ENCODE measurements around the gene KCNQ2.

The KCNQ2 gene

DNA sequence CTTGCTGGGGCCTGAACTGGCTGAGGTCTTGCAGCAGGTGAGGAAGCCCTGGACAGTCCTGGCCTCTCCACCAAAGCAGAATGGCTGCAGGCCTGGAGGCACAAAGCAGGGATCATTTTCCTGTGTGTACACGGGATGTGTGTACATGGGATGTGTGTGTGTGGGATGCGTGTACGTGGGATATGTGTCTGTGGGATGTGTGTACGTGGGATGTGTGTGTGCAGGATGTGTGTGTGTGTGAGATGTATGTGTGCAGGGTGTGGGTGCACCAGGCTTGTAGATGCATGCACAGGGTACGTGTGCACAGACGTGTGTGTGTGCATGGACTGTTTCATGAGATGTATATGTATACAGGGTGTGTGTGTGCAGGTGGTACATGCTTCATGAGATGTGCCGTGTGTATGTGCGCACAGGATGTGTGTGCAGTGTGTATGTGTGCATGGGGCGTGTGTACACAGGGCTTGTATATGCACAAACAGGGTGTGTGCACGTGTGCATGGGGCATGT lies 103.4 kb downstream of the KCNQ2 start:
- no peak overlapping the region for H3K4me3 ChIP-seq (ENCODE audit: low read depth in 1 of 2, low read length in 2 of 2)

DNA sequence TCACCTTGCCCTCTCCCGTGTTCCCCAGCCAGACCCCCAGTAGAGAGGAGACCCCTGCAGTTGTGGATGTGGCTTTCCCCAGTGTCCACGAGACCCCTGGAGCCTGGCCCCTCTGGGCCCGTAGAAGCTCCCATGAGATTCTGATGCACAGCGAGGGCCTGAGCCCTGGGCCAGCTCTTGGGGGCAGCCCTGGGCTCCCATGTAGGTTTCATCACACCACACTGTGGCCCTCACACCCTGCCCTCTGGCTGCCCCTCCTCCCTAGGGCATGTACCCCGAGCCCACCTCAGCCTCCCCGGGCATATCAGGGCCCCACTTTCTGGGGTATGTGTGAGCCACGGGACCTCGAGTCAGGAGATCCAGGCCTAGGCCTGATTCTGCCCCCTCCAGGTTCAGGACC lies 104.3 kb downstream of the KCNQ2 start:
- ATAC-seq (ENCODE audit: insufficient read depth, low read depth): no peak
- no peak for DNase-seq
- H3K27me3 ChIP-seq (ENCODE audit: insufficient read depth, low read length, poor library complexity): no peaks in the 10 kb centered on the region
- H3K79me2 ChIP-seq (ENCODE audit: insufficient read depth, low read length): no peaks in the 10 kb centered on the region
- TF ChIP-seq EZH2 (IDR thresholded peaks at IDR 0.05; ENCODE audit: borderline replicate concordance, low read depth, low read length, severe bottlenecking): no peak
- TF ChIP-seq, protein P1, sequence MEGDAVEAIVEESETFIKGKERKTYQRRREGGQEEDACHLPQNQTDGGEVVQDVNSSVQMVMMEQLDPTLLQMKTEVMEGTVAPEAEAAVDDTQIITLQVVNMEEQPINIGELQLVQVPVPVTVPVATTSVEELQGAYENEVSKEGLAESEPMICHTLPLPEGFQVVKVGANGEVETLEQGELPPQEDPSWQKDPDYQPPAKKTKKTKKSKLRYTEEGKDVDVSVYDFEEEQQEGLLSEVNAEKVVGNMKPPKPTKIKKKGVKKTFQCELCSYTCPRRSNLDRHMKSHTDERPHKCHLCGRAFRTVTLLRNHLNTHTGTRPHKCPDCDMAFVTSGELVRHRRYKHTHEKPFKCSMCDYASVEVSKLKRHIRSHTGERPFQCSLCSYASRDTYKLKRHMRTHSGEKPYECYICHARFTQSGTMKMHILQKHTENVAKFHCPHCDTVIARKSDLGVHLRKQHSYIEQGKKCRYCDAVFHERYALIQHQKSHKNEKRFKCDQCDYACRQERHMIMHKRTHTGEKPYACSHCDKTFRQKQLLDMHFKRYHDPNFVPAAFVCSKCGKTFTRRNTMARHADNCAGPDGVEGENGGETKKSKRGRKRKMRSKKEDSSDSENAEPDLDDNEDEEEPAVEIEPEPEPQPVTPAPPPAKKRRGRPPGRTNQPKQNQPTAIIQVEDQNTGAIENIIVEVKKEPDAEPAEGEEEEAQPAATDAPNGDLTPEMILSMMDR (IDR thresholded peaks at IDR 0.05; ENCODE audit: borderline replicate concordance, extremely low read depth, low read length, poor library complexity, severe bottlenecking): no peak
- no peak overlapping the region for H3K4me2 ChIP-seq (ENCODE audit: insufficient read depth, low read length)
- H3K4me1 ChIP-seq (ENCODE audit: insufficient read depth, low read length): no peaks in the 10 kb centered on the region
- no peak overlapping the region for H3K9ac ChIP-seq (ENCODE audit: low read depth, low read length)
- H3K36me3 ChIP-seq (ENCODE audit: insufficient read depth, low read length): no peaks in the 10 kb centered on the region
- no peaks in the 10 kb centered on the region for H3K9me3 ChIP-seq (ENCODE audit: insufficient read depth, low read length, severe bottlenecking)
- H3K4me3 ChIP-seq (ENCODE audit: low read depth in 1 of 2, low read length in 2 of 2): no peak overlapping the region
- H3K27ac ChIP-seq (ENCODE audit: low read length): no peak overlapping the region
- H2AFZ ChIP-seq (ENCODE audit: low read depth, low read length): no peak overlapping the region
- peaks cover 15% of the 10 kb centered on the region for H4K20me1 ChIP-seq (ENCODE audit: insufficient read depth, low read length)

More for the DNA sequence above, 103.4 kb downstream of the KCNQ2 start:
- Histone ChIP-seq H3K9ac (ENCODE audit: low read depth, low read length) (no peak overlapping the region), H2AFZ (ENCODE audit: low read depth, low read length) (no peak overlapping the region), H4K20me1 (ENCODE audit: insufficient read depth, low read length) (peaks cover 19% of the 10 kb centered on the region), H3K9me3 (ENCODE audit: insufficient read depth, low read length, severe bottlenecking) (no peaks in the 10 kb centered on the region), H3K4me2 (ENCODE audit: insufficient read depth, low read length) (no peak overlapping the region), H3K79me2 (ENCODE audit: insufficient read depth, low read length) (no peaks in the 10 kb centered on the region), H3K4me1 (ENCODE audit: insufficient read depth, low read length) (no peaks in the 10 kb centered on the region), H3K27me3 (ENCODE audit: insufficient read depth, low read length, poor library complexity) (peaks cover 5% of the 10 kb centered on the region), H3K27ac (ENCODE audit: low read length) (no peak overlapping the region), H3K36me3 (ENCODE audit: insufficient read depth, low read length) (no peaks in the 10 kb centered on the region)
- no peak for ATAC-seq (ENCODE audit: insufficient read depth, low read depth)
- no peak for TF ChIP-seq EZH2 (IDR thresholded peaks at IDR 0.05; ENCODE audit: borderline replicate concordance, low read depth, low read length, severe bottlenecking)
- TF ChIP-seq, protein P1 (IDR thresholded peaks at IDR 0.05; ENCODE audit: borderline replicate concordance, extremely low read depth, low read length, poor library complexity, severe bottlenecking): no peak
- DNase-seq: no peak

DNA sequence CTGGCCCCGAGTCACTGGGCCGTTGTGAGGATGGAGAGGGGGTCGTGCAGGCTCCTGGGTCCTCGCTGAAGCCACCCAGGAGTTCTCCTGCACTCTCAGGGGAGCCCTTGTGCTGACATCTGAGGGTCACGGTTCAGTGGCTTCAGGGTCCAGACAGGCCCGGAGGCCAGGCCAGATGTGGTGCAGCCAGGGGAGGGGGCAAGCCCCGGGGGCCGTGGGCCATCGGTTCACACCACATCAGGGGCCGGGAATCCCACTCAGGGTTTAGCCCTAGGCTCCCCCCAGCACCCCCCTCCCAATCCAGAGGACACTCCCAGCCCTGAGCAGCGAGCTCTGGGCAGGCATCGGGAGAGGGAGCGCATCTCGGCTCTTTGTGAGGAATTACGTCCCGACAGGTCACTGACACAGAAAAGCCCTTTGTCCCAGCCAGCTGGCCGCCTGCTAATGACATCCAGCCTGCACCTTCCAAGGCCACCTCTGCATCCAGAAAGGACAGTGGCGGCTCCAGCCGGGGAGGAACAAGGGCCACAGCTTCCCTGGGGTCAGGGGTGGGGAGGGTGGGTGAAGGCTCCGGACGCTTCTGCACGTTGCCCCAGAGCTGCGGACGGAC lies 104.9 kb downstream of the KCNQ2 start:
- TF ChIP-seq EZH2 (IDR thresholded peaks at IDR 0.05; ENCODE audit: borderline replicate concordance, low read depth, low read length, severe bottlenecking): no peak
- TF ChIP-seq, protein P1 (IDR thresholded peaks at IDR 0.05; ENCODE audit: borderline replicate concordance, extremely low read depth, low read length, poor library complexity, severe bottlenecking): no peak

More for the DNA sequence above, 104.9 kb downstream of the KCNQ2 start:
- ATAC-seq (ENCODE audit: insufficient read depth, low read depth) (no peak), DNase-seq (no peak)
- Histone ChIP-seq H3K36me3 (ENCODE audit: insufficient read depth, low read length) (no peaks in the 10 kb centered on the region), H3K4me2 (ENCODE audit: insufficient read depth, low read length) (no peak overlapping the region), H4K20me1 (ENCODE audit: insufficient read depth, low read length) (peaks cover 13% of the 10 kb centered on the region; the same call in 1 of the 2 replicates), H2AFZ (ENCODE audit: low read depth, low read length) (no peak overlapping the region), H3K79me2 (ENCODE audit: insufficient read depth, low read length) (no peaks in the 10 kb centered on the region), H3K27me3 (ENCODE audit: insufficient read depth, low read length, poor library complexity) (no peaks in the 10 kb centered on the region), H3K4me3 (ENCODE audit: low read depth in 1 of 2, low read length in 2 of 2) (no peak overlapping the region), H3K9ac (ENCODE audit: low read depth, low read length) (no peak overlapping the region), H3K4me1 (ENCODE audit: insufficient read depth, low read length) (no peaks in the 10 kb centered on the region), H3K9me3 (ENCODE audit: insufficient read depth, low read length, severe bottlenecking) (no peaks in the 10 kb centered on the region), H3K27ac (ENCODE audit: low read length) (no peak overlapping the region)

Data from DND-41 (cell line).